PFSK-1 (cell line): ENCODE measurements around the gene ELAVL4.

ENCODE experiments used
- FOXP2 ChIP-seq: optimal IDR thresholded peaks from 2 replicates; pipeline ENCODE3; 2011; ENCODE audit warnings: borderline replicate concordance, control low read depth, inconsistent platforms; ENCODE audit not compliant: insufficient read depth; ENCODE audit errors: extremely low read length, extremely low read depth
- POLR2AphosphoS5 ChIP-seq: IDR thresholded peaks from 2 replicates; pipeline ENCODE4 v1.6.1; 2012; ENCODE audit warnings: low read depth, mild to moderate bottlenecking, control low read depth, low read length, moderate library complexity
- SIN3A ChIP-seq: IDR thresholded peaks from 2 replicates; pipeline ENCODE4 v1.6.1; 2012; ENCODE audit warnings: mild to moderate bottlenecking, low read length, moderate library complexity, borderline replicate concordance; ENCODE audit not compliant: insufficient read depth
- TAF1 ChIP-seq: IDR thresholded peaks from 2 replicates; pipeline ENCODE4 v1.6.1; 2012; ENCODE audit warnings: low read length, control low read depth, borderline replicate concordance; ENCODE audit not compliant: insufficient read depth
- TF ChIP-seq, protein P1 (sequence below), 2 experiments: IDR thresholded peaks; 2 replicates each; pipeline versions ENCODE4 v1.6.1 to v1.8.0; 2011 to 2012; ENCODE audit warnings: low read depth in 2 of 2, low read length in 2 of 2, control low read depth in 1 of 2, inconsistent platforms in 1 of 2, mild to moderate bottlenecking in 1 of 2, moderate library complexity in 1 of 2; ENCODE audit not compliant: insufficient read depth in 1 of 2

Gene ELAVL4

DNA sequence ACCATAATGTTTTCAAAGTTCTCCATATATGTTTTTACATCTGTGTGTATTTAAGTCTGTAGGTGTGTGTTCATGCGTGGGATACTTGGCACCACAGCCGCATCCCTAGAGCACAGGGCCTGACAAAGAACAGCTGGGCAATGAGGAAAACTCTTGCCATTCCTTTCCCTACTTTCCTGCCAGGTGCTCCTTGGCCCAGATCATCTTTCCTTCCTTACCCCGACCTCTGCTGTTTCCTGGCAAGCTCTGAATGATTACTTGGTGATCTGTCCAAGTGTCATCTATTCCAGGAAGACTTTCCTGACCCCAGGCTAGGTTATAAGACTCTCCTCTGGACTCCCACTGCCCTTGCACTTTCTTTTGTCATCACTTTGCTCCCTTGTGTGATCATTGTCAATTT, 123.6 kb downstream of the ELAVL4 start:
- TF ChIP-seq POLR2AphosphoS5 (no peak), TAF1 (no peak), FOXP2 (no peak), SIN3A (no peak)
- TF ChIP-seq, protein P1, sequence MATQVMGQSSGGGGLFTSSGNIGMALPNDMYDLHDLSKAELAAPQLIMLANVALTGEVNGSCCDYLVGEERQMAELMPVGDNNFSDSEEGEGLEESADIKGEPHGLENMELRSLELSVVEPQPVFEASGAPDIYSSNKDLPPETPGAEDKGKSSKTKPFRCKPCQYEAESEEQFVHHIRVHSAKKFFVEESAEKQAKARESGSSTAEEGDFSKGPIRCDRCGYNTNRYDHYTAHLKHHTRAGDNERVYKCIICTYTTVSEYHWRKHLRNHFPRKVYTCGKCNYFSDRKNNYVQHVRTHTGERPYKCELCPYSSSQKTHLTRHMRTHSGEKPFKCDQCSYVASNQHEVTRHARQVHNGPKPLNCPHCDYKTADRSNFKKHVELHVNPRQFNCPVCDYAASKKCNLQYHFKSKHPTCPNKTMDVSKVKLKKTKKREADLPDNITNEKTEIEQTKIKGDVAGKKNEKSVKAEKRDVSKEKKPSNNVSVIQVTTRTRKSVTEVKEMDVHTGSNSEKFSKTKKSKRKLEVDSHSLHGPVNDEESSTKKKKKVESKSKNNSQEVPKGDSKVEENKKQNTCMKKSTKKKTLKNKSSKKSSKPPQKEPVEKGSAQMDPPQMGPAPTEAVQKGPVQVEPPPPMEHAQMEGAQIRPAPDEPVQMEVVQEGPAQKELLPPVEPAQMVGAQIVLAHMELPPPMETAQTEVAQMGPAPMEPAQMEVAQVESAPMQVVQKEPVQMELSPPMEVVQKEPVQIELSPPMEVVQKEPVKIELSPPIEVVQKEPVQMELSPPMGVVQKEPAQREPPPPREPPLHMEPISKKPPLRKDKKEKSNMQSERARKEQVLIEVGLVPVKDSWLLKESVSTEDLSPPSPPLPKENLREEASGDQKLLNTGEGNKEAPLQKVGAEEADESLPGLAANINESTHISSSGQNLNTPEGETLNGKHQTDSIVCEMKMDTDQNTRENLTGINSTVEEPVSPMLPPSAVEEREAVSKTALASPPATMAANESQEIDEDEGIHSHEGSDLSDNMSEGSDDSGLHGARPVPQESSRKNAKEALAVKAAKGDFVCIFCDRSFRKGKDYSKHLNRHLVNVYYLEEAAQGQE (IDR thresholded peaks at IDR 0.05; ENCODE audit: insufficient read depth in 1 of 2, low read depth in 2 of 2, low read length in 2 of 2) = no peak

DNA sequence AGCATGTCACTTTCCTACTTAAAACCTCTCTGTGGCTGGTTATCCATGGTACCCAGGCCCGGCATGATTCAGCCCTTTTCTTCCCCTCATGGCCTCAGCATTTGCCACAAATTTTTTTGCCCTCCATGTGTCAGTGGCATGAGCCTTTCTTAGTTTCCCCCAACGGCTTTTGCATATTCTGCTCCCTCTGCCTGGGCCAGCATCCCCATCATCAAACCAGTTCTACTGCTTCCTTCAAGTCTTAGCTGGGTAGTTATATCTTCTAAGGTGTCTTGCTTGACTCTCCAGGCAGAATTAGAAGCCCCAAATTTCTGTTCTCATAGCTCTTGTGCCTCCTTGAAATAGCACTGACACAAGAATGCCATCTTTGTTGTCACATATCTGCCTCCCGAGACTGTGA, 127.9 kb downstream of the ELAVL4 start:
- TF ChIP-seq TAF1 (no peak), POLR2AphosphoS5 (no peak), FOXP2 (no peak), SIN3A (no peak)
- TF ChIP-seq, protein P1 (IDR thresholded peaks at IDR 0.05; ENCODE audit: insufficient read depth in 1 of 2, low read depth in 2 of 2, low read length in 2 of 2) = no peak

DNA sequence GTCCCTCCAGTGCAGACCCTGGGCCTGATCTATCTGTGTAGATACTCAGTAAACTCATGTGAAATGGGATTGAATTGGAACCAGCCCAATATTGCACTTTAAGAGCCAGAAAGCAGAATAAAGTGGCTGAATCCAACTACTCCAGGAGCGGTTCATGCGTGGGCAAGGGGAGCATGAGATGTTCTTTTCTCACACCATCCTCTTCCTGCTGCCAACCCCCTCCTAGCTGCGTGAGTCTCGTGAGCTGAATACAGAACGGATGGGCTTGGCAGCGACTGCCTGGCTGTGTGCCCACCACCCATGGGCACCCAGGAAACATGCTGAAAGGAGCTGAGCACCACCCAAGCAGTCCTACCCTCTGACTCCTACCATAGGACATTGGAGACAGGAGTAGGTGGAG, 128.3 kb downstream of the ELAVL4 start:
- TF ChIP-seq SIN3A = no peak
- no peak for TF ChIP-seq POLR2AphosphoS5
- TF ChIP-seq TAF1 = no peak
- TF ChIP-seq, protein P1 (IDR thresholded peaks at IDR 0.05; ENCODE audit: insufficient read depth in 1 of 2, low read depth in 2 of 2, low read length in 2 of 2) = no peak
- no peak for TF ChIP-seq FOXP2

DNA sequence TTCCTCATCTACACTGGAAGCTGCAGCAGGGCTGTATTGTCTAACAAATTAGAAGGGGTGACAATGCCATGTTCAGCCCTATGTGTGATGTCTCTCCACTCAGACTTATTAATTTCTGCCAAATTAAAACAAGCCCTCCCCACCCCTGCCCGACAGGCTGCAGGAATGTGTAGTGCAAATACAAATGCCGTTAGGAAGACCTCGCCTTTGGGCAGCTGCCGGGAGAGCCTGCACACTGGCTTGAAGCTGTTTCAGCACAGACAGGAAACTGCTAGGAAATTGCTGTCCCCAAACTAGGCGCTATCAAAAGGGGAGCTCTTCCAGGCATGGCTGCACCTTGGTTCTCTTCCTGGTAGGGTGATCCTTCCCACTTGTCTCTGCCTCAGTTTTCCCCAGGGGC, 135.2 kb downstream of the ELAVL4 start:
- TF ChIP-seq POLR2AphosphoS5 = no peak

DNA sequence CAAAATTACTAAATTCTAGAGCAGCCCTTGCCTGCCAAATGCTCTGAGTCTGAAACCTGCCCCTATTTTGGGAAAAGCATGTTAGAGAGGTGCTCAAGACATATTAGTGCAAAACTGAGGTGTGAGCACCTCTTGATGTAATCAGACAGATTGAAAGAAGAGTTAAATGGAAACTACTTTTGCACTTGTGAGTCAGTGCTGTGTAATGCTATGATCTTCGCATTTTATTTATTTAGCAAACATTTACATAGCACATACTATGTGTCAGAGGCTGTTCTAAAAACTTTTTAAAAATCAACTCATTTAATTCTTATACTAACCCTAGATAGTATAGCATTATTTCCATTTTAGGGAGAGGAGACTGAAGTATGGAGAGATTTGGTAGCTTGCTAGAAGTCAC, 138.1 kb downstream of the ELAVL4 start:
- TF ChIP-seq SIN3A (no peak), FOXP2 (no peak), TAF1 (no peak), POLR2AphosphoS5 (no peak)
- TF ChIP-seq, protein P1 (IDR thresholded peaks at IDR 0.05; ENCODE audit: insufficient read depth in 1 of 2, low read depth in 2 of 2, low read length in 2 of 2) = no peak
